Measurements from ENCODE around the gene SCIMP. TPM values are rescaled to one million over a fixed set of nuclear protein-coding genes. Genes with fewer than 3 reads are reported as not detected.

SCIMP gene
- total and polyA plus RNA-seq, 5 donors, result 0.38 to 3.7 (median 2.7) TPM

DNA sequence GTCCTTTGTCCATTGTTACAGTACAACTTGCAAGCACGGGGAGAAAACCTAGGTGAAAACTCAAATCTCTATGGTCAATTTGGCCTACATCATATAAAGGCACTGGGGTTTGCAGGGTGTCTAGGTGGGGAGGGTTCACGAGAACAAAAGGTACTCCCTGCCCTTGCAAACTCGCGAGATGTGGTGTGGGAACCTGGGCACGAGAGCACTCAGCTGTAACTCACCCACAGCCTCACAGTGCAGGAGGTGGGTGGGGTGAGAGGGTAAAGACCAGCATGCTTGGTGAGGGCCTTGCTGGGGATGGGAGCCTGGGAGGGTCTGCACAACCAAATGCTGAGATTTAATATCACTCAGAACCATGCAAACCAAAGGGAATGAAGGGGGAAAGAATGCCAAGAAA is 24.6 kb downstream of the SCIMP start:
- H3K4me1 ChIP-seq (ENCODE audit: control insufficient read depth, insufficient read depth, low read length), result no peaks in the 10 kb centered on the region
- 88% methylated on average over 5 of the region's 5 CpGs for WGBS
- no peak for DNase-seq
- no peak for ATAC-seq
- no peaks in the 10 kb centered on the region for H3K9me3 ChIP-seq (ENCODE audit: control insufficient read depth, low read length)
- no peak overlapping the region for H3K27ac ChIP-seq (ENCODE audit: low read length)
- H3K27me3 ChIP-seq (ENCODE audit: control insufficient read depth, insufficient read depth), result no peaks in the 10 kb centered on the region
- intact Hi-C loops (cut with DNase I), result no loop called here
- no peak overlapping the region for H3K4me3 ChIP-seq (ENCODE audit: low read length)

DNA sequence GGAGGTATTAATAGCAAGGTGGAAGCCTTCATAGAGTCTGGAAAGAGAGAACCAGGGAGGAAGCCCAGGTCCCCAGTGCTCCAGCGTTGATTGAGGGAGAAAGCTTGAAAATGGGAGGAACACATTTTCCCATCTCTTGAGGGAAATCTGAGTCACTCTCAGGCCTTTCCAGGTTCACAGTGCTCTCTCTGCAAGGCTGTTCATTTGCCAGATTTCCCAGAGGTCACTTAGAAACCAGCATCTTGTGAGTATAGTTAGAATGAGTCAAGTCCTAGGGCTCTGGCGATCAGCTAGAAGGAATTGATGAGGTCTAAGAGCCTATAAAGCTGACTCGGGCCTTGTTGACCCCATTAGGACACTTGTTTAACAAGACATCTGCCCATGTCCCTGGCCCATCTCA is 25.3 kb downstream of the SCIMP start:
- H3K9me3 ChIP-seq (ENCODE audit: control insufficient read depth, low read length), result no peaks in the 10 kb centered on the region
- no peaks in the 10 kb centered on the region for H3K4me1 ChIP-seq (ENCODE audit: control insufficient read depth, insufficient read depth, low read length)
- ATAC-seq (no peak), DNase-seq (no peak)
- WGBS, result 94% methylated on average over 3 of the region's 3 CpGs
- intact Hi-C loops (cut with DNase I), result no loop called here
- no peak overlapping the region for H3K4me3 ChIP-seq (ENCODE audit: low read length)
- H3K27ac ChIP-seq (ENCODE audit: low read length), result no peak overlapping the region
- no peaks in the 10 kb centered on the region for H3K27me3 ChIP-seq (ENCODE audit: control insufficient read depth, insufficient read depth)

DNA sequence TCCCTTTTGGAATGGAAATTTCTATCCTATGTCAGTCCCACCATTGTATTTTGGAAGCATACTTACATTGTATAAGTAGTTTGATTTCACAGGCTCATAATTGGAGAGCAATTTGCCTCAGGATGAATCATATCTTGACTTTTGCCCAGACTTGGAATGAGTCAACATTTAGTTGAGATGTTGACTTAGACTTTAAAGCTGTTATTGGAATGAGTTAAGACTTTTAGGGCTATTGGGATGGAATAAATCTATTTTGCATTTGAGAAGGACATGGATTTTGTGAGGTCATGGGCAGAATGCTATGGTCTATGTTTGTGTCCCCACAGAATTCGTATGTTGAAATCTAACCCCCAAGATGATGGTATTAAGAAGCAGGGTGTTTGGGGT is 30.8 kb downstream of the SCIMP start:
- WGBS, result 91% methylated on average over 1 of the region's 1 CpG
- DNase-seq (no peak), ATAC-seq (no peak)
- Histone ChIP-seq H3K27ac (ENCODE audit: low read length) (no peak overlapping the region), H3K4me1 (ENCODE audit: control insufficient read depth, insufficient read depth, low read length) (no peaks in the 10 kb centered on the region), H3K27me3 (ENCODE audit: control insufficient read depth, insufficient read depth) (no peaks in the 10 kb centered on the region), H3K4me3 (ENCODE audit: low read length) (no peak overlapping the region), H3K9me3 (ENCODE audit: control insufficient read depth, low read length) (no peaks in the 10 kb centered on the region)
- intact Hi-C loops (cut with DNase I), result no loop called here

DNA sequence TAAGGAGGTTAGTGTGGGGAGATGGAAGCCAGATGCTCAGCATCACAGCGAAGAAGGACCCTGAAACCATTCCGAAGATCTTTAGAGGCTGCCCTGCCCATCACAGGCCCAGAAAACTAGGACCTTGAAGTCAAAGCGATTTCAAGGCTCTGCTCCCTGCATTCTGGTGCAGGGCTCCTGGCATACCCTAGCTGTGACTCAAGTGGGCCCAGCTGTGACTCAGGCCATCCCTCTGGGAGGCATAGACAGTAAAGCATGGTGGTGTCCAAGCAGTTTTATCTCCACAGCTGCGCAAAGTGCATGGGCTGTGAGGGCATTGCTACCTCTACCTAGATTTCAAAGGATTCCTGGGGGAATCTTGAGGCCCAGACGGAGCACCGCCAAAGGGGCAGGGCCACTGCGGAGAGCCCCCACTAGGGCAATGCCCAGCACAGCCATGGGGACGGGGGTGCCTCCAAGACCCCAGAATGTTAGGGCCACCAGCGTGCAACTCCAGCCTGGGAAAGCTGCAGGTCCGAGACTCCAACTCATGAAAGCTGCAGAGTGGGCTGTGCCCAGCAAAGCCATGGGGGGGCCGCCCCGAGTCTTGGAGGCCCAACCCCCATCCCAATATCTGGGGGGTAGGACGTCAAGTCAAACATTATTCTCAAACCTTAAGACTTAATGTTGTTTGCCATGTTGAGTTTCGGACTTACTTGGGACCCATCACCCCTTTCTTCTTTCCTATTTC is 31.3 kb downstream of the SCIMP start:
- H3K4me1 ChIP-seq (ENCODE audit: control insufficient read depth, insufficient read depth, low read length), result no peaks in the 10 kb centered on the region
- ATAC-seq (no peak), DNase-seq (no peak)

DNA sequence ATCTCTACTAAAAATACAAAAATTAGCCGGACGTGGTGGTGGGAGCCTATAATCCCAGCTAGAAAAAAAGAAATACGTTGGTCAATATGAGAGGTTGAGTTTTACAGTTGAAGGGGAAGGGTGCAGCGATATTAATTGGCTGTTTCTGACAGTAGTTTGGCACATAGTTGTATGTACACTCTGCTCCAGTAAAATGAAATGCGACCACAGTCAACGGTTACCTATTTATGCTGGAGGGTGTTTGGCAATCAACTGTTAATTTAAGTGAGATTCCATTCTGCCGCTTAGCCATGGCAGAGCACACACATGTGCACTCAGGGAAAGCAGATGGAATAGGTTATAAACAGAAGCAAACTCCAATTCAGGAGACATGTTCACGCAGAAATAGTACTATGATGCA is 33.6 kb downstream of the SCIMP start:
- Histone ChIP-seq H3K9me3 (ENCODE audit: control insufficient read depth, low read length) (no peaks in the 10 kb centered on the region), H3K4me1 (ENCODE audit: control insufficient read depth, insufficient read depth, low read length) (no peaks in the 10 kb centered on the region), H3K27me3 (ENCODE audit: control insufficient read depth, insufficient read depth) (no peaks in the 10 kb centered on the region), H3K4me3 (ENCODE audit: low read length) (no peak overlapping the region), H3K27ac (ENCODE audit: low read length) (no peak overlapping the region)
- intact Hi-C loops (cut with DNase I), result no loop called here
- ATAC-seq (no peak), DNase-seq (no peak)
- WGBS, result 92% methylated on average over 8 of the region's 8 CpGs

More for the DNA sequence above, 31.3 kb downstream of the SCIMP start:
- no peaks in the 10 kb centered on the region for H3K27me3 ChIP-seq (ENCODE audit: control insufficient read depth, insufficient read depth)
- H3K27ac ChIP-seq (ENCODE audit: low read length), result no peak overlapping the region
- H3K9me3 ChIP-seq (ENCODE audit: control insufficient read depth, low read length), result no peaks in the 10 kb centered on the region
- 92% methylated on average over 14 of the region's 14 CpGs for WGBS
- intact Hi-C loops (cut with DNase I), result no loop called here
- H3K4me3 ChIP-seq (ENCODE audit: low read length), result no peak overlapping the region

DNA sequence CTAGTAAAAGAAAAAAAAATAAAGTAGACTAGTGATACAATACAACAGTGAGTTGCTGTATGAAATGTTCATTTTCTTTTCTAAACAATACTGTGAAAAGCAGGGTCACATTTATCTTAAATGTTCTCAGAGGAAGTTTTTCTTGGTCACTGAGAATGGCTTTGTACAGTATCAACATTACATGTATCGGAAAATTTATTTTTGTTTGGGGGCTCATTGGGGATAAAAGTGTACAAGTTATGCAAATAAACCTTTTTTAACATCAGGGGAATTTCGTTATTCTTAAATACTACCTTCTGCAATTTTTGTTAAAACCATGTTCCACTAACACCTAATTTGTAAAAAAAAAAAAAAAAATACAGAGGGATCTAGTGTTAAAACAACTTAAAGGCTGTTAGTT is 34.3 kb downstream of the SCIMP start:
- WGBS, result 69% methylated on average over 2 of the region's 2 CpGs
- DNase-seq, result no peak
- no peak overlapping the region for H3K4me3 ChIP-seq (ENCODE audit: low read length)
- no peaks in the 10 kb centered on the region for H3K4me1 ChIP-seq (ENCODE audit: control insufficient read depth, insufficient read depth, low read length)
- intact Hi-C loops (cut with DNase I), result no loop called here
- ATAC-seq, result no peak
- H3K9me3 ChIP-seq (ENCODE audit: control insufficient read depth, low read length), result no peaks in the 10 kb centered on the region
- no peaks in the 10 kb centered on the region for H3K27me3 ChIP-seq (ENCODE audit: control insufficient read depth, insufficient read depth)
- H3K27ac ChIP-seq (ENCODE audit: low read length), result no peak overlapping the region

DNA sequence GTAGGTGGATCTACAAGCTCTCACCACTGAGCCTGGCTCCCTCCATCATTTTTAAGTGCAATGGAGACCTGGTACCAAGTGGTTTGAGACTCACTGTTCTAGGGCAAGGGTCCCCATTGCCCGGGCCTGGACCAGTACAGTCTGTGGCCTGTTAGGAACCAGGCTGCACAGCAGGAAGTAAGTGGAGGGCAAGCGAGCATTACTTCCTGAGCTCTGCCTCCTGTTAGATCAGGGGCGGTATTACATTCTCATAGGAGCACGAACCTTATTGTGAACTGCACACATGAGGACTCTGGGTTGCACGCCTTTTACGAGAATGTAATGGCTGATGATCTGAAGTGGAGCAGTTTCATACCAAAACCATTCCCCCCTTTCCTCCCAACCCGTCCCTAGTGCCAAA is 36.2 kb downstream of the SCIMP start:
- no peak overlapping the region for H3K4me3 ChIP-seq (ENCODE audit: low read length)
- H3K27ac ChIP-seq (ENCODE audit: low read length), result no peak overlapping the region
- WGBS, result 86% methylated on average over 7 of the region's 7 CpGs
- DNase-seq, result no peak
- H3K9me3 ChIP-seq (ENCODE audit: control insufficient read depth, low read length), result no peaks in the 10 kb centered on the region
- H3K27me3 ChIP-seq (ENCODE audit: control insufficient read depth, insufficient read depth), result no peaks in the 10 kb centered on the region
- intact Hi-C loops (cut with DNase I), result no loop called here
- no peak for ATAC-seq
- H3K4me1 ChIP-seq (ENCODE audit: control insufficient read depth, insufficient read depth, low read length), result no peaks in the 10 kb centered on the region

DNA sequence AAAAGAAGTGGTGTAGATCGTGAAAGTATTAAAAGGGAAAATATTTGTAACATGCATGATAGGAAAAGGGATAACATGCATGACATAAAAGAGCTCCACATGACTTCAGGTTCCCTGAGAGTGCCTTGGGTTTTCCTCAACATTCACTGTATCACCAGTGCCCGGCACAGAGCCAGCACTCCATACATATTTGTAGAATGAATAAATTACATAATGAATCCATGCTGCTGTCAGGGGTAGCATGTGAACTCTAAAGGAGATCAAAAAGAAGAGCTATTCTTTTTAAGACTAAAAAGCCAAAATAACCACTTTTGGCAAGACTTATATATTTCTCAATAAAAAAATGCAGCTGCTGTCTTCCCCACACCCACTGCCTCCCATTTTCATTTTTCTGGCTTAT is 40.3 kb downstream of the SCIMP start:
- ATAC-seq (no peak), DNase-seq (no peak)
- peaks cover 4% of the 10 kb centered on the region for H3K4me1 ChIP-seq (ENCODE audit: control insufficient read depth, insufficient read depth, low read length)
- 87% methylated on average over 2 of the region's 2 CpGs for WGBS
- H3K27ac ChIP-seq (ENCODE audit: low read length), result no peak overlapping the region
- no peaks in the 10 kb centered on the region for H3K27me3 ChIP-seq (ENCODE audit: control insufficient read depth, insufficient read depth)
- no peaks in the 10 kb centered on the region for H3K9me3 ChIP-seq (ENCODE audit: control insufficient read depth, low read length)
- intact Hi-C loops (cut with DNase I), result no loop called here
- no peak overlapping the region for H3K4me3 ChIP-seq (ENCODE audit: low read length)

DNA sequence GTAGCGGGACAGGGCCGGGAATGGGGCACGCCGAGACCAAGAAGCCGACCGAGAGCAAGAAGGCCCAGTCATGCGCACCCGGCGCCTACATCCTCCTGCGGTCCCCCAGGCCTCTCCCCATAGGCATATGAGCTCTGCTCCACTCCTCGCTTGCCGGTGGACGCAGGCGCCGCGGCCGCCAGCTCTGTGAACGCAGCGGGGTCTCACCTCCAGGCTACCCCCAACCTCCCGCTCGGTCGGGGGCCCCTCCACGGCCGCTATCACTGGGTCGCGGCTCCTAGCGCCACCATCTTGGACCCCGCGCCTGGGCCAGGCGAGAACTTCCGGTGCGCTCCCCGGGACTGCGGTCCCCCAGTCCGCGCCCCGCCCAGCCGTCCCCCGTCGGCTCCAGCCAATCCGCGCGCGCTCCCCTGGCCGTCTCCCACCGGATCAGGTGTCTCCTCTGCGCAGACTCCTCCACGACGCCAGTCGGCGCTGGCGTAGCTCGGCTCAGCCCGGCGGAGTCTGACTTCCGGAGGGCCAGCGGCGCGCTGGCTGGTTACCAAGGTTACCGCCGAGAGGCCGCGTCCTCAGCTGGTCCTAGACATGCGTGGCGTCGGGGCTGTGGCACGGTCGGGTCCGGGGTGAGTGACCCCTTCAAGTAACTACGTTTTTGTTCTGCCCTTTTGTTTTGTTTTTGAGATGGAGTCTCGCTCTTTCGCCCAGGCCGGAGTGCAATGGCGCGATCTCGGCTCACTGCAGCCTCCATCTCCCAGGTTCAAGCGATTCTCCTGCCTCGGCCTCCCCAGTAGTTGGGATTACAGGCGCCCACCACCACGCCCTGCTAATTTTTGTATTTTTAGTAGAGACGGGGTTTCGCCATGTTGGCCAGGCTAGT is 42.9 kb downstream of the SCIMP start, which contains the start of gene ZNF594:
TSS of gene ZNF594 (minus strand) at position 328 of the 877 bp plus-strand sequence. CDS start 7,612 bp downstream, outside the sequence.
- ATAC-seq, result peak; percentile 100

DNA sequence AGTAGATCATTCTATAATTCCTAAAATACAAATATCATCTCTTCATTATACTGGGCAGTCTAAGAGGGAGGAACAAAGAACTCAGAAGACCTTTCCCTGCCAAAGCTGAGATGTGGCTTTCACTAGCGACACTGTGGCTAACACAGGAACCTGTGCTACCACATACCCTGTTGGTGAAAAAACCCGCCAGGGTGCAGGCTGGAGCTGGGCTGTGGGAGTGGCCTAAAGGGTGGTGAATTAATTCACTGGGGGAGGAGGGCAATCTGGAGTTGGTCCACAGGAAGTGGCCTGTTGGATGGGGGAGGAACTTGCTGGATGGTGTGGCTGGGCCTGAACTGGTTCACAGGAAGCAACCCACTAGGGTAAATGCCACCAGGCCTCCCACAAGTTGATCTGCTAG is 50.4 kb downstream of the SCIMP start:
- no peaks in the 10 kb centered on the region for H3K4me1 ChIP-seq (ENCODE audit: control insufficient read depth, insufficient read depth, low read length)
- H3K4me3 ChIP-seq (ENCODE audit: low read length), result no peak overlapping the region
- 95% methylated on average over 2 of the region's 2 CpGs for WGBS
- intact Hi-C loops (cut with DNase I), result no loop called here
- H3K27ac ChIP-seq (ENCODE audit: low read length), result no peak overlapping the region
- DNase-seq (no peak), ATAC-seq (no peak)
- H3K27me3 ChIP-seq (ENCODE audit: control insufficient read depth, insufficient read depth), result no peaks in the 10 kb centered on the region
- peaks cover 24% of the 10 kb centered on the region for H3K9me3 ChIP-seq (ENCODE audit: control insufficient read depth, low read length)

More for the DNA sequence above, 42.9 kb downstream of the SCIMP start, which contains the start of gene ZNF594:
- Histone ChIP-seq H3K4me3 (ENCODE audit: low read length) (peak within 1 kb of the TSS; percentile 86), H3K9me3 (ENCODE audit: control insufficient read depth, low read length) (peaks cover 1% of the 10 kb centered on the region), H3K4me1 (ENCODE audit: control insufficient read depth, insufficient read depth, low read length) (peaks cover 4% of the 10 kb centered on the region), H3K27me3 (ENCODE audit: control insufficient read depth, insufficient read depth) (no peaks in the 10 kb centered on the region), H3K27ac (ENCODE audit: low read length) (peak within 1 kb of the TSS; percentile 69)
- intact Hi-C loops (cut with DNase I), result no loop called here
- peak; percentile 98 to 99 (median 99) for DNase-seq
- WGBS, result 3% methylated on average over 82 of the region's 82 CpGs

DNA sequence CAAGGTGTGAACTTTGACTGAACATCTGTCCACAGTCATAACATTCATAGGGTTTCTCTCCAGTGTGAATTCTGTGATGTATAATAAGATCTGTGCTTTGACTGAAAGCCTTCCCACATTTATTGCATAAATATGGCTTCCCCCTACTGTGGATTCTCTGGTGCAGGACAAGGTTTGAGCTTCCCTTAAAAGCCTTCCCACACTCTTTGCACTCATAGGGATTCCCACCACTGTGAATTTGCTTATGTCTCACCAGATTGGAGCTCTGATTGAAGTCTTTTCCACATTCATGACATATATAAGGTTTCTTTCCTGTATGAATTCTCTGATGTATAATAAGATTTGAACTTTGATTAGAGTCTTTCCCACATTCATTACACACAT is 51.3 kb downstream of the SCIMP start:
- ATAC-seq (no peak), DNase-seq (no peak)
- H3K9me3 ChIP-seq (ENCODE audit: control insufficient read depth, low read length), result peaks cover 27% of the 10 kb centered on the region
- no peak overlapping the region for H3K27ac ChIP-seq (ENCODE audit: low read length)
- H3K4me3 ChIP-seq (ENCODE audit: low read length), result no peak overlapping the region
- intact Hi-C loops (cut with DNase I), result no loop called here
- H3K27me3 ChIP-seq (ENCODE audit: control insufficient read depth, insufficient read depth), result no peaks in the 10 kb centered on the region
- H3K4me1 ChIP-seq (ENCODE audit: control insufficient read depth, insufficient read depth, low read length), result no peaks in the 10 kb centered on the region
